ENCODE data around the gene CDC42EP3.

CDC42EP3 gene

DNA sequence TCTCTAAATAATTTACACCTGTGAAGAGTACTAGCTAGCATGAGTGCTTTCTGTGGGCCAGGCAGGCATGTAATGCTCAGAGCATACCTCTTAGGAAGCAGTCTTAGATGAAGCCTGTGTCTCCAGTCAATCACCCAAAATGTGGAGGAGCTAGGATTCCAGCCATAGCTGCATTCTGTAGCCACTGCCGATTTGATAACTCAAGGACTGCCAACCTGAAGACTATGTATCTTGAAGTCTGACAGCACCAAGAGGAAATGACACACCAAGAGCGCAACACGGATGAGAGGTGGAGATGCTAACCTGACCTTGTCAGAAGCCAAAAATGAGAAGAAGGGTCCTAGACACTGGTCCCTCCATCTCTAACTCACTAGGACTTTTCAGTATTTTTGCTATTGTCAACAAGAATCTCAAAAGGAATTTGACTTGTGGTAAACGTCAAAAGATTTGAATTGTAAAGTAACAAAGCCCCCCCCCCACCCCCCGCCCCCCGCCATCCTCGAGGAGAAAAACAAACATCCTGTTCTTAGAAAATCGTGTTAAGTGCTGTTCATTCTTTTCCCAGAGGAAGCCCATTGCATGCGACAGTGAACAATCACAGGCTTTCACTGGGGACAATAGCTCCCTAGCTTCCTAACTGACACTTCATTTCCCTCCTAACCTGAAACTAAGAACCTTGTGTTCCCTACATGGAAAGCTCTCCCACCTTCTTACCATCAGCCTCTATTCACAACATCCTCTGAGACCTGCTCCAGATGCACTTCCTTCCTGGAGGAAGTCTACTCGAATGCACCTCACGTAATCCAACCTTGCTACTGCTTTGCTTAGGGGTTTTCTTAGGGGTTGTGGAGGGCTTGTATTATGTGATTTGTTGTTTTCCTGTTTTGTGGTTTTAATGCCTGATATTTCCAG, 14.7 kb downstream of the CDC42EP3 start:
- no peak for DNase-seq (ENCODE audit: low read depth)

- no peak for DNase-seq (ENCODE audit: low read depth)
These were observed 16.3 kb downstream of the CDC42EP3 start for GRCh38 chr2:37654932-37655841.

DNA sequence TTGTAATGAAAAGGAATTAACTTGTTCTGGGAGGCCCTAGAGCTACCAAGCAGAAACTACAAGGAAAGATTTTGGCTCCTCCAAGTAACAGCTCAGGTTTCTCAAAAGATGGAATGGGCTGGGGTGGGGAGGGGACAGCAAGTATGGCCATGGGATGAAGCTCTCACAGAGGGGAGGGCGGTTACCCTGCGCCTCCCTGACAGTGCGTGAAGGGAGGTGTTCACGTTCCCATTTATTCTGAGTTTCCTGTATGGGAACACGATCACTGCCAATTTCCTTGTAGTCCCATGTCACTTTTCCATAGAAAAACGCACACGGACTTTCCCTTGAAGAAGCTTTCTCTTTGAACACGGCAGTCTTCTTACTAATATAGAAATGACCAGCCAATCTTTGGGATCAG, 17.0 kb downstream of the CDC42EP3 start:
- DNase-seq (ENCODE audit: low read depth), result no peak

GRCh38 chr2:37653805-37654378, 17.6 kb downstream of the CDC42EP3 start:
- DNase-seq (ENCODE audit: low read depth), result no peak

DNA sequence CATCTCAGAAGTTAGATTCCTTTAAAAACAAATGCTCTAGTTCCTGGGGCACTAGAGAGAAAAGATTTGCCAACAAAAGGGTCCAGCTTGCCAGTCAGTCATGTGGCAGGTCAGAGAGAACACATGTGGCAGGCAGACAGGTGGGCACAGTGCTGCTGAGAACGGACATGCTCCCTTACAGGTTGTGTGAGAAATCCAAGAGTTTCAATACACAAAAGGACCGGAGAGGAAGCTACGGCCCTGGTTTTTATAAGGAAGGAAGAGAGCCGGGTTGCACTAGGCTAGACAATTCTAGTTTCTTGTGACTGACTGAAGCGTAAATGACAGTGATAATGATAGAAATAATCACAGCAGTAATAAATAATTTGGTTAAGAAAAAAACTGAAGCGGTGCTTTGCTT, 18.3 kb downstream of the CDC42EP3 start:
- no peak for DNase-seq (ENCODE audit: low read depth)

- peak; percentile 48 for DNase-seq (ENCODE audit: low read depth)
These were observed 19.2 kb downstream of the CDC42EP3 start for GRCh38 chr2:37652199-37652640.

- DNase-seq (ENCODE audit: low read depth), result no peak
These were observed 20.8 kb downstream of the CDC42EP3 start for GRCh38 chr2:37650548-37651093.

DNA sequence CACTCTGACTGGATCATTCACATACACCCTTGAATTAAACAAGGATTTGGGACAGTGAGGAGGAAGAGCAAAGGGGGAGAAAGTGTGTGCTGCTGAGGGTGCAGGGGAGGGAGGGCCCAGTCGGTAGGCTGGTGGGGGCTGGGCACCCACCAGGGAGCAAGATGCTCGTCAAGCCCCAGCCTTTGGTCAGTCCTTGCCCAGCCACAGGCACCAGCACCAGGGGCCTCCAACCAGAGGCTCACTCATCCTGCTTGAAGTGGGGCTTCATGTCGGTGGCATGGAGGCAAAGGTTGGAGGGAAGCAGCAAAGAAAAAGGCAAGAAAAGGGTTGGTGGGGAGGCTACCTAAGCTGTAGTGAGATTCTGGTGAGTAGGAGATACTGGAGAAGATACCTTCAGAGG, 21.9 kb downstream of the CDC42EP3 start:
- DNase-seq (ENCODE audit: low read depth), result no peak

GRCh38 chr2:37648331-37649011, 23.0 kb downstream of the CDC42EP3 start:
- DNase-seq (ENCODE audit: low read depth), result no peak

DNA sequence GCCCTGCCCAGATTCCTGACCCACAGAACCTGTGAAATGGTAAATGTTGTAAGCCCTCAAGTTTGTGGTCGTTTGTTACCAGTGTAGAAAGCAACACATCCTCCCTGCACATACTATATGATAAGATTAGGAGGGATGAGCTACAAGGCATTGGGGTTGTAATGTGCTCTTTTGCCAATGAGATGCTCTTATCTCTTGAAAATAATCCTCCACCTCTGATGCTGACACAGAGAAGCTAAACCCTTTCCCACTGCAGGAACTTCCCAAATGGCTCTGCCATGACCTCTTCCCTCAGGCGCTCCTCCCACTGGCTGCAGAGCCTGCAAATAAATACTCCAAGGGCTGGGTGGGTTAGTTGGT, 23.5 kb downstream of the CDC42EP3 start:
- DNase-seq (ENCODE audit: low read depth), result no peak

DNA sequence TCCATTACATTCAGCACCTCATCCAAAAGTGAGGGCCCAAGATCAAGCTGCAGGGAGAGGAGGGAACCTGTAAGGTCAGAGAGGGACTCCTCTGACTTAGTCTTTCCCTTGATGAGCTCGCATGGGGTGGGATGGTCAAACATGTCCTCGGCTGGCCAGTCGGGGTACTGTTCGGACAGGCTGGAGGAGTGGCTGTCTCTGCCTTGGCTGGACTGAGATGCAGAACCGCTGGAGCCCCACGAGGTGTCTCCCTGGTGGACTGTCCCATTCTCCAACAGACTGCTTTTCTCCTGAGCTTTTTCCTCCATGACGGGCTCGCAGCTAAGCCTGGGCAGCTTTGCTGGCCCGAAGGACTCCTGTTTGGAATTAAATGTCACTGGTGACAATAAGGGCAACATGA, 25.6 kb downstream of the CDC42EP3 start:
- no peak for DNase-seq (ENCODE audit: low read depth)

- DNase-seq (ENCODE audit: low read depth), result peak; percentile 52
These were observed 26.1 kb downstream of the CDC42EP3 start for GRCh38 chr2:37645362-37645761.

- no peak for DNase-seq (ENCODE audit: low read depth)
These were observed 27.3 kb downstream of the CDC42EP3 start for GRCh38 chr2:37644191-37644590.

- DNase-seq (ENCODE audit: low read depth), result no peak
These were observed 27.7 kb downstream of the CDC42EP3 start for GRCh38 chr2:37643730-37644078.

DNA sequence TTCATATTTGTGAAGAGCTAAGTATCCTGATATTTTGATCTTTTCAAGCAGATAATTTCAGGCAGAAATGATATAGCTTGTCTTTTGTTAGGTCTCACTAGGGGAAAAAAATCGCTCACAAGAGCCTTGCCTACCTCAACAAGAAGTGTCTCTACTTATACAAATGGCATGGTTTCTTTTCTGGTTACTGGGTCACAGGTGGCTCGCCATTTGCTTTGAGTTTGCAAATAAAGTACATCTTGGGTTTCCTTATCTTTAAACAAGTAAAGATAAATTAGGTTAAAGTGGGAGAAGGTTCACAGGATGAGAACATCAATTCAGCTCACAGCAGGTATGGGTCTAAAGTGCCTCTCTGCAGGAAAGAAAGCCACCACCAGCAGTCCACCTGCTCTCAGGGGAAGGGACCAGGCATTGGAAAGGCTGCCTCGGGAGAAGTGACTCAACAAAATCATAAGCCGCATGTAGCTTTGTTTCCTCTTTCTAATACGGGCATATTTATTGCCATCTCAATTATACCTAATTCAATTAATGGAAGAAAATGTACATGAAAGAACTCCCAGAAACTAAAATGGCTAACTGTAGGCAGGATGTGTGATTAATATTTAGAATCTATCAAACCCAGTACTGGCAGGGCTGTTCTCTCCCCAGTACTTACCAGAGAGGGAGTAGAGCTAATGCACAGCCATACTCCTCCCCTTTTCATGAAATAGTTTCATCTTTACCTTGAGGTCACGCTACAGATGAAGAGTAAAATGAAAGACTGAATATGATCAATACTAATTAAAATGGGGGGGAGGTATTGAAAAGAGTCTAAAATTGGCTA, 28.3 kb downstream of the CDC42EP3 start:
- DNase-seq (ENCODE audit: low read depth), result no peak

- DNase-seq (ENCODE audit: low read depth), result peak; percentile 80
These were observed 29.8 kb downstream of the CDC42EP3 start for GRCh38 chr2:37641582-37642171.

- no peak for DNase-seq (ENCODE audit: low read depth)
These were observed 31.8 kb downstream of the CDC42EP3 start for GRCh38 chr2:37639631-37640030.

DNA sequence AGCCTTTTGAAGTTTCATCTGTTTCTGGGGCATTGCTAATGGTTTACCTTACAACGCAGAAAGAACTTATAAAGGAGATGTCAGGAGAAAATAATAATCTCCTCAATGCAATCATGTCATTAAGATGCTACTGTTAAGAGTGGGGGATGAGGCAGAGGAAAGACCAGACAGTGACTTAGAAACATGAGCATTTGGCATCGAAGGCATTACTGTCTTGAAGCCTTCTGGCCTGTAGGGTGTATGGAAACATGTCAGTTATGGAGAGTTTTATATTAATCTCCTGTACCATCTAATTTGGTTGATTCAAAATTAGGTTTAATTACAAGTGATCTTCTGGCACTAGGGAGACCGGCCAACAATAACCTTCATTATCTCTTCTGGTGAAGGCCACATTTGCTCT, 32.5 kb downstream of the CDC42EP3 start:
- DNase-seq (ENCODE audit: low read depth), result no peak

DNA sequence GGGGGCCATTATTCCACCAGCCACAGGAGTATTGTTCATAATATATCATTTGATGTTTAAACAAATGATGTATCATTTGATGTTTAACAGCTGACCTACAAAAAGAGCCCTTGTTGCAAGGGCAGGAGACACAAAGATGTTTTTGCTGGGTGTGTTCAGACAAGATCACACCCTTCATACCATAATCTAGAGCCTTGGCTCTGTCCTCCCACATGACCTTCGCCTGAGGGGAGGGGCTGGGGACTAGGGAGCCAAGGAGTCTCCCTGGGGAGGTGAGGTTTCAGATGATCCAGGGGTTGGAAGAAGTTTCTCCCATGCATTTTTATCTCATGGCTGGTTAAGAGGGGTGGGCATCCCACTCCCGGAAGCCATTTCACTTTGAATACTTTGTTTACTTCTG, 33.5 kb downstream of the CDC42EP3 start:
- no peak for DNase-seq (ENCODE audit: low read depth)

- no peak for DNase-seq (ENCODE audit: low read depth)
These were observed 34.1 kb downstream of the CDC42EP3 start for GRCh38 chr2:37637190-37637860.

Data from fibroblast of gingiva (primary cell).